MM.1S (cell line): ENCODE data around the gene APOA4.

Experiments used
- DNase-seq: peaks from one replicate; pipeline ENCODE4 v3.0.0-alpha.2; 2015
- H2AFZ ChIP-seq: fragments of 300-600 bp; sonication (generic); 2 replicates; pipeline ENCODE4 v1.6.0; 2016; ENCODE audit warnings: antibody characterized with exemption, low read length
- H3F3A ChIP-seq: fragments of 300-600 bp; sonication (generic); 2 replicates; pipeline ENCODE4 v1.6.1; 2016; ENCODE audit warnings: mild to moderate bottlenecking, antibody characterized with exemption, low read length, moderate library complexity, mixed read lengths; ENCODE audit not compliant: insufficient read depth
- H3K27ac ChIP-seq: fragments of 300-600 bp; sonication (generic); 2 replicates; pipeline ENCODE4 v1.5.1; 2016; ENCODE audit warnings: mild to moderate bottlenecking, low read length
- H3K27me3 ChIP-seq: fragments of 300-600 bp; sonication (generic); replicated peaks from 2 replicates; pipeline ENCODE4 v1.6.0; 2016; ENCODE audit warnings: low read length; ENCODE audit not compliant: insufficient read depth
- H3K36me3 ChIP-seq: fragments of 300-600 bp; sonication (generic); replicated peaks from 2 replicates; pipeline ENCODE4 v1.6.1; 2016; ENCODE audit warnings: mild to moderate bottlenecking, low read length, mixed read lengths; ENCODE audit not compliant: insufficient read depth
- H3K4me1 ChIP-seq: fragments of 300-600 bp; sonication (generic); 2 replicates; pipeline ENCODE4 v1.6.1; 2016; ENCODE audit warnings: low read length, mixed read lengths
- H3K4me2 ChIP-seq: fragments of 300-600 bp; sonication (generic); 2 replicates; pipeline ENCODE4 v1.6.0; 2016; ENCODE audit warnings: low read depth, low read length
- H3K4me3 ChIP-seq: fragments of 300-600 bp; sonication (generic); 2 replicates; pipeline ENCODE4 v1.5.1; 2016; ENCODE audit warnings: low read length, mixed read lengths
- H3K79me2 ChIP-seq: fragments of 300-600 bp; sonication (generic); 2 replicates; pipeline ENCODE4 v1.6.1; 2016; ENCODE audit warnings: mixed run types, low read length, mixed read lengths
- H3K9ac ChIP-seq: fragments of 300-600 bp; sonication (generic); 2 replicates; pipeline ENCODE4 v1.6.1; 2016; ENCODE audit warnings: low read length, mixed read lengths
- H3K9me2 ChIP-seq: fragments of 300-600 bp; sonication (generic); replicated peaks from 2 replicates; pipeline ENCODE4 v1.6.1; 2016; ENCODE audit warnings: mild to moderate bottlenecking, low read length, mixed read lengths; ENCODE audit not compliant: insufficient read depth
- H3K9me3 ChIP-seq: fragments of 300-600 bp; sonication (generic); replicated peaks from 2 replicates; pipeline ENCODE4 v1.6.1; 2016; ENCODE audit warnings: mild to moderate bottlenecking, low read length, mixed read lengths; ENCODE audit not compliant: insufficient read depth
- H4K20me1 ChIP-seq: fragments of 300-600 bp; sonication (generic); 2 replicates; pipeline ENCODE4 v1.6.1; 2016; ENCODE audit warnings: mild to moderate bottlenecking, low read length, moderate library complexity, mixed read lengths; ENCODE audit not compliant: insufficient read depth
- EZH2 ChIP-seq: fragments of 300-600 bp; sonication (generic); optimal IDR thresholded peaks from 2 replicates; pipeline ENCODE3; 2017; ENCODE audit warnings: low read depth, mild to moderate bottlenecking, antibody characterized with exemption, low read length, mixed read lengths
- EZH2phosphoT487 ChIP-seq: fragments of 300-600 bp; sonication (generic); IDR thresholded peaks from 2 replicates; pipeline ENCODE4 v1.6.1; 2018; ENCODE audit warnings: antibody characterized with exemption, low read length
- TF ChIP-seq, protein P1 (sequence below): fragments of 300-600 bp; sonication (generic); IDR thresholded peaks from 2 replicates; pipeline ENCODE4 v1.5.1; 2016; ENCODE audit warnings: antibody characterized with exemption, low read length, mixed read lengths

APOA4 gene

DNA sequence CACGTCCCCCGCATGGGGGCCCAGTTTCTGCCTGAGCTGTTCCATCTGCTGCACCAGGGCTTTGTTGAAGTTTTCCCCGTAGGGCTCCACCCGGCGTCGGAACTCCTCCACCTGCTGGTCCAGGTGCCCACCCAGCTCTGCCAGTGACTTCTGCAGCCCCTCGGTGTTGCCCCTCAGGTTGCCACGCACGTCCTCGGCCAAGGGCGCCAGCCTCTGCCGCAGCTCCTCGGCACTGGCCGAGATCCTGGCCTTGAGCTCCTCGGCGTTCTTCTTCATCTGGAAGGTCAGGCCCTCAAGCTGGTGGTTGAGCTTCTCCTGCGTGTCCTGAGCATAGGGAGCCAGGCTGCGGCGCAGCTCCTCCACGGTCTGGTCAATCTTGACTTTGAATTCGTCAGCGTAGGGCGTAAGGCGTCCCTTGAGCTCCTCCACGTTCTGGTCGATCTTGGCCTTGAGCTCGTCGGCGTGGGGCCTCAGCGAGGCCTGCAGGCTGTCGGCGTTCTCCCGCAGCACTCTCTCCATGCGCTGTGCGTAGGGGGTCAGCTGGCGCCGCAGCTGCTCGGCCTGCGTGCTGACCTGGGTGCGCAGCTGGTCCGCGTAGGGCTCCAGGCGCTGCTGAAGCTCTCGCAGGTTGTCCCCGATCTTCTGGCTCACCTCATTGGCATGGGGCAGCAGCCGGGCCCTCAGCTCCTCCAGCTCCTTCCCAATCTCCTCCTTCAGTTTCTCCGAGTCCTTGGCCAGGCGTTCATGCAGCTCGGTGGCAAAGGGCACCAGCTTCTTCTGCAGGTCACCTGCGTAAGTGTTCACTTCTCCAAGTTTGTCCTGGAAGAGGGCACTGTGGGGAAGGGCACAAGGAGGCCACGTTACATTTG, 1.8 kb downstream of the APOA4 start:
- Histone ChIP-seq H3K4me3 (no peak overlapping the region), H3K4me1 (no peaks in the 10 kb centered on the region), H2AFZ (no peak overlapping the region), H3K9me2 (no peaks in the 10 kb centered on the region), H3K27me3 (no peaks in the 10 kb centered on the region), H3F3A (no peaks in the 10 kb centered on the region), H3K36me3 (no peaks in the 10 kb centered on the region), H3K79me2 (no peaks in the 10 kb centered on the region), H3K9ac (no peak overlapping the region), H3K27ac (no peak overlapping the region), H4K20me1 (no peaks in the 10 kb centered on the region), H3K9me3 (no peaks in the 10 kb centered on the region), H3K4me2 (no peak overlapping the region)
- no peak for DNase-seq
- TF ChIP-seq, protein P1, sequence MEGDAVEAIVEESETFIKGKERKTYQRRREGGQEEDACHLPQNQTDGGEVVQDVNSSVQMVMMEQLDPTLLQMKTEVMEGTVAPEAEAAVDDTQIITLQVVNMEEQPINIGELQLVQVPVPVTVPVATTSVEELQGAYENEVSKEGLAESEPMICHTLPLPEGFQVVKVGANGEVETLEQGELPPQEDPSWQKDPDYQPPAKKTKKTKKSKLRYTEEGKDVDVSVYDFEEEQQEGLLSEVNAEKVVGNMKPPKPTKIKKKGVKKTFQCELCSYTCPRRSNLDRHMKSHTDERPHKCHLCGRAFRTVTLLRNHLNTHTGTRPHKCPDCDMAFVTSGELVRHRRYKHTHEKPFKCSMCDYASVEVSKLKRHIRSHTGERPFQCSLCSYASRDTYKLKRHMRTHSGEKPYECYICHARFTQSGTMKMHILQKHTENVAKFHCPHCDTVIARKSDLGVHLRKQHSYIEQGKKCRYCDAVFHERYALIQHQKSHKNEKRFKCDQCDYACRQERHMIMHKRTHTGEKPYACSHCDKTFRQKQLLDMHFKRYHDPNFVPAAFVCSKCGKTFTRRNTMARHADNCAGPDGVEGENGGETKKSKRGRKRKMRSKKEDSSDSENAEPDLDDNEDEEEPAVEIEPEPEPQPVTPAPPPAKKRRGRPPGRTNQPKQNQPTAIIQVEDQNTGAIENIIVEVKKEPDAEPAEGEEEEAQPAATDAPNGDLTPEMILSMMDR, result no peak
- TF ChIP-seq EZH2 (no peak), EZH2phosphoT487 (no peak)

- Histone ChIP-seq H3K4me1 (no peaks in the 10 kb centered on the region), H3K4me3 (no peak overlapping the region), H3K9ac (no peak overlapping the region), H3K4me2 (no peak overlapping the region), H4K20me1 (no peaks in the 10 kb centered on the region), H2AFZ (no peak overlapping the region), H3K9me3 (no peaks in the 10 kb centered on the region), H3K27me3 (no peaks in the 10 kb centered on the region), H3F3A (no peaks in the 10 kb centered on the region), H3K79me2 (no peaks in the 10 kb centered on the region), H3K9me2 (no peaks in the 10 kb centered on the region), H3K36me3 (no peaks in the 10 kb centered on the region), H3K27ac (no peak overlapping the region)
- TF ChIP-seq, protein P1, result no peak
- TF ChIP-seq EZH2phosphoT487, result no peak
- TF ChIP-seq EZH2, result no peak
- DNase-seq, result no peak
Observed at GRCh38 chr11:116819049-116819448, 4.1 kb downstream of the APOA4 start.

DNA sequence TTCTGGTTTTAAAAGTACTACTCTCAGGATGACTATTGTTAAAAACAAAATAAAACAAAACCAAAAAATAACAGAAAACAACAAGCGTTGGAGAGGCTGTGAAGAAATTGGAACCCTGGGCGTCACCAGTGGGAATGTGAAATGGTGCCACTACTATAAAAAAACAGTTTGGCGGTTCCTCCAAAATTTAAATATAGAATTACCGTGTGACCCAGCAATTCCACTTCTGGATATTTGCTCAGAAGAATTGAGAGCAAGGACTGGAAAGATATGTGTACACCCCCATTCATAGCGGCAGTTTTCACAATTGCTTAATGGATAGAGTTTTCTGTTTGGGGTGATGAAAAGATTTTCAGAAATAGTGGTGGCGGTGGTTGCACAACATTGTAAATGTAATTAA, 8.6 kb downstream of the APOA4 start:
- Histone ChIP-seq H3K9ac (no peak overlapping the region), H3K79me2 (no peaks in the 10 kb centered on the region), H4K20me1 (no peaks in the 10 kb centered on the region), H3K4me1 (no peaks in the 10 kb centered on the region), H3K27ac (no peak overlapping the region), H3K9me3 (no peaks in the 10 kb centered on the region), H3K27me3 (no peaks in the 10 kb centered on the region), H3K4me3 (no peak overlapping the region), H3K9me2 (no peaks in the 10 kb centered on the region), H3K36me3 (no peaks in the 10 kb centered on the region), H2AFZ (no peak overlapping the region), H3K4me2 (no peak overlapping the region), H3F3A (no peaks in the 10 kb centered on the region)
- TF ChIP-seq, protein P1, result no peak
- TF ChIP-seq EZH2, result no peak
- TF ChIP-seq EZH2phosphoT487, result no peak
- DNase-seq, result no peak
